Measurements from ENCODE around the gene GID4.

- TF ChIP-seq USF1 (IDR thresholded peaks at IDR 0.05), result no peak
- TF ChIP-seq CREB1 (IDR thresholded peaks at IDR 0.05; ENCODE audit: low read depth), result no peak
- TF ChIP-seq CEBPB (IDR thresholded peaks at IDR 0.05), result no peak
- TF ChIP-seq MAX (IDR thresholded peaks at IDR 0.05), result no peak
- no peak for TF ChIP-seq TCF12 (IDR thresholded peaks at IDR 0.05; ENCODE audit: low read depth)
- no peak for TF ChIP-seq ZBTB7A (IDR thresholded peaks at IDR 0.05; ENCODE audit: low read depth)
These were observed 45.0 kb downstream of the GID4 start for GRCh38 chr17:18084256-18084655.
